Dedifferentiated amniotic fluid mesenchymal stem cell (primary cell): Measurements from ENCODE around the gene RAG1.
A peak's percentile ranks its signal among the peaks of the same experiment; 100 is the strongest.

Experiments
- DNase-seq: peaks from one replicate; pipeline ENCODE4 v3.0.0-alpha.2; 2016; ENCODE audit errors: extremely low spot score

RAG1 gene

DNA sequence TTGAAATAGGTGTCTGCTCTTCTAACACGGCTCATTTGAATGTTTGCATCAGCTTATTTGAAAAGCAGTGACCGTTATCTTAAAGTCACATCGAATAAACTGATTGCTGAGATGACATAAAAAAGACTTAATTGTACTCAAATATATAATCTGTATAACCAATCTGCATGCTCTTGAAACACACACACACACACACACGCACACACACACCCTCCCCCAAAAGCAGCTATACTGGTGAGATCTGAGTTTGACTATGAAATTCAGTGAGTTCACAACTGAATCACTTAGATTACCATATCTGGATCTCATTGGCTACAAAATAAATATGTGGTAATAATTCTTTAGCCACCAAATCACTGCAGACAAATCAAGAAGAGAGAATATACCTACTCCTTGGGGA lies 22.7 kb downstream of the RAG1 start:
- no peak for DNase-seq

GRCh38 chr11:36591433-36591832 lies 23.6 kb downstream of the RAG1 start:
- DNase-seq, result no peak

- peak; percentile 95 for DNase-seq
These were observed 26.6 kb downstream of the RAG1 start, which contains the start of gene IFTAP for GRCh38 chr11:36594316-36594989. Gene IFTAP, plus strand, starts transcription at chr11:36594502. Its CDS starts 15,602 bp downstream, at chr11:36610104.

GRCh38 chr11:36596880-36597279 lies 29.1 kb downstream of the RAG1 start:
- no peak for DNase-seq

- no peak for DNase-seq
These were observed 30.2 kb downstream of the RAG1 start, which contains the start of gene RAG2 for GRCh38 chr11:36598051-36598450. Gene RAG2, minus strand, starts transcription at chr11:36598236. Its CDS starts 4,068 bp downstream, at chr11:36594168.

- no peak for DNase-seq
These were observed 32.4 kb downstream of the RAG1 start for GRCh38 chr11:36600180-36600579.

- no peak for DNase-seq
These were observed 33.3 kb downstream of the RAG1 start for GRCh38 chr11:36601155-36601554.

DNA sequence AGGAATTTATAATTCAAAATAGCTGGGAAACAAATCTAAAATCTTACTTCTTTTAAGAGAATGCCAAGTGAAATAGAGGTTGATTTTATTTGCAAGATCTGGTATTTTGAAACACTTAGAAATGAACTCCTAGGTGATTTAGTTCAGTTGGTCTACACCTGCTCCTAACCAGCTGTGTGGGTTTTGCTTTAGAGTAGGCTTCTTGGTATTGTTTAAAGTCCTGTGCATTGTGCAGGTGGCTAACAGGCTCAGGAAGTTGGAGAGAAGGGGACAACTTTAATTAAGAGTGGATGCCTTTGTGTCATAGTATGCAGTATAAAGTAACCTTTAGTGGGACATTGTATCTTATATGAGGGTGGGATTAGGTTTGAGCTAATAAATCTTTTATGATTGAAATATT lies 34.3 kb downstream of the RAG1 start:
- no peak for DNase-seq

GRCh38 chr11:36605221-36606216 lies 37.7 kb downstream of the RAG1 start:
- no peak for DNase-seq

DNA sequence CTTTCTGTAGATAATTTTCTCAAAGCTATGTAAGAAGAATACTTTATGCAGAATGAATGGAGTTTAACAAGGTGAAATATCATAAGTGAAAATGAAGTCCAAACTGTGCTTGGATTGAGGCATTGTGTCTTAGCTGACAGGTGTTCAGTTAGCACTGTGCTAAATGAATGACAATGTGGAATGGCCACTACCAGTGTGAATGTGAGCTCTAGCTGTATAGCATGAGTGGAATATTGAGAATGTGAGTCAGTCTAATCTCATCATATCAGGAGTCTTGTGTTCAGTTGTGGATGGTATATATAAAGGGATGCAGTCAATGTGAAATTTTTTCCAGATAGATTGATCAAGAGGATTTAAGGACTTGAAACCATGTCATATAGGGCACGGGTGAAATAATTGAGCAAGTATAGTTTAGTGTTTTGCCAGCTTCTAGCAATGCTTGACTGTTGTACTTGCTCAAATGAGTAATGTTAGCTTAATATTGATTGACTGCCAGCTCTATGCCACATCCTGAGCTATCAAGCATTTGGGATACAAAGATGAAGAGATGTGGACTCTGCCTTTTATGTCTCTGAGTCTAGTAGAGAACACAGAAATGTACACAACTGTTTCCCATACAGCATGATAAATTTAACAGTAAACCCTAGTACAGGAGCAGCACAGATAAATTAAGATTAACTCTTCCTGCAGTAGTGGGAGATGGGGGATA lies 40.8 kb downstream of the RAG1 start:
- DNase-seq, result no peak

GRCh38 chr11:36609383-36609782 lies 41.6 kb downstream of the RAG1 start:
- DNase-seq, result no peak

DNA sequence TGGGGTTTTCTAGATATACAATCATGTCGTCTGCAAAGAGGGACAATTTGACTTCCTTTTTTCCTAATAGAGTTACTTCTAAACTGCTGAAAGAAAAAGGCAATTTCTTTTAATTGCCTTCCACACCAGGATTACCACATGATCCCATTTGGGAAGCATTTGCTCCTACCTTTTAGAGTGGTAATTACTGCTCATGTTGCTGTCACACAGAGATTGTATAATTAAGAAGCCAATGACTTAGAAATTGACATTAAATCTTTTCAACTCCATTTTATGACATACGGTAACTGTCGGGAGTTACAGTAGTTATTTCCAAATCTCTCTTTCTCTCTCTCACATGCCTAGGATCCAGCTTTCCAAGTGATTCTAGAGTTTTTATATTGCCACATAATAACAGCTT lies 48.0 kb downstream of the RAG1 start:
- no peak for DNase-seq

- DNase-seq, result no peak
These were observed 49.9 kb downstream of the RAG1 start for GRCh38 chr11:36617543-36618362.

- DNase-seq, result no peak
These were observed 50.7 kb downstream of the RAG1 start for GRCh38 chr11:36618363-36619047.

DNA sequence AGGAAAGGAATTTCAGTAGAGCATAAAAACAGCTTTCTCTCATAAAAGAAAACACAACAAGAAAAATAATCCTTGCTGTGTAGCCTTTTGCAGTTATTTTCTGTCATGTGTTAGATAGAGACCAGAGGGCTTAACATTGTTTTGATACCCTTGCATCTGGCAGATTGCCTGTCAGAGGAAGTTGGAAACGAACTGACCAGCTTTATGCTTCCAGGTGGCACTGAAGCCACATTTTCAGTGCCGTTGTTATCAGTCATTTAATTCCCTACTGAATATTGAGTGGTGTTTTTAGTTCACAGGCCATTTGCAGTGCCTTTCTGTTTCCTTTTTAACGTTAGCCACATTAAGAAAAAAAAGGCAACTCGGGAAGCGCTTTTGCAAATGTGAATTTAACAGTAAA lies 51.7 kb downstream of the RAG1 start:
- DNase-seq, result no peak

DNA sequence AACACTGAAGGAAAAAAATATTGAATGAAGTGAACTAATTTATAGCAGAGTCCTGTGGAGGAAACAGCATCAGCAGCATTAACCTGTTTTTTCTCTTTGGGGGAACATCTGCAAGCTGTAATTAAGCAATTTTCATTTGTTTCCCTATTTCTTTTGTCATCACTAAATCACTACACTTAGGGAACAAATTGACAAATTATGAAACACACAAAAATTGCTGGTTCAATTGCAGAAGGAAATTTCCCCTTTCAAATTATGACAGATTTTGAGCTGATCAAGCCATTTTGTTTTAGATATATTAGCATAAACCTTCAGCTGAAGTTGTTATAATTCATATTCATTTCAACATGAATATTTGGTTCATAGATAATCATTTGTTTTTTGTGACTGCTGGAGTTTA lies 52.4 kb downstream of the RAG1 start:
- DNase-seq, result no peak

DNA sequence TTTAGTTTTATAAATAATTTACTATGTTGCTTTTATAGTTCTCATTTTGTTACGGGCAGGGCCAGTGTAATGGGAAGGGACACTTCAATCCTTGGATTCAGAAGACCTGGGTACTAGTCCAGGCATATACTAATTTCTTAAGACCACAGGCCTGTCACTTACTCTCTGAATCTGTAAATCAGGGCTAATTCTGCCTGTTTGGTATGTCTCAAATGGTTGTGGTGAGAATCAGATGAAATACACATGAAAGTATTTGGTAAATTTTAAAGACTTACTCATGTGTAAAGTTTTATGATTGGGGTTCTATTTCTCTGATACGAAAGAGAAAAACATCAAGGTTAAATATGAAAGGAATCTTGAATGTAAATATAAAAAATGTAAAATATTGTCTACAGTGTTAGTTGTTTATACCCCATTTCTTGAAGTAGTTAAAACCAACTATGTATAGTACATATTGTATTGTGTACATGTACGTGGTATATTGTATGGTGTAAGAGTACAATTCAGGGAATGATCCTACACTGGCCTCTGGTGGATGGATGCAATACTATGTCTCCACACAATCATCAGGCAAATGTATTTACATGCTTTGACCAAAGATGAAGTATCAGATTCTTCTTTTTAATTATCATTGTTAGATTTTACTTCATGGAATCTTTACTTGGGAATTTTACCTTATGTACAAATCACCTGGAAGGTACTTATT lies 54.8 kb downstream of the RAG1 start:
- peak; percentile 38 for DNase-seq

- DNase-seq, result no peak
These were observed 55.7 kb downstream of the RAG1 start for GRCh38 chr11:36623494-36623893.

DNA sequence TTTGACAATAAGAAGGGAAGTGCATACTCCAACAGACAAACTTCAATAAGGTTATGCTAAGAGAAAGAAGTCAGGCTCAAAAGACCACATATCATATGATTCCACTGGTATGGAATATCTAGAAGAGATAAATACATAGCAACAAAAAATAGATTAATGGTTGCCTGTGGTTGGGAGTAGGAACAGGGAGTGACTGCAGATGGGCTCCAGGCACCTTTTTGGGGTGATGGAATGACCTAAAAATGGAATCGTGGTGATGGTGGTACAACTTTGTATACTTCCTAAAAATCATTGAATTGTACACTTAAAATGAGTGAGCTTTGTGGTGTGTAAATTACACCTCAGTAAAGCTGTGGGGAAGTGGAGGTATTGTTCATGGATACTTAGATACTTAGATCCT lies 59.2 kb downstream of the RAG1 start:
- DNase-seq, result no peak

- DNase-seq, result no peak
These were observed 59.7 kb downstream of the RAG1 start for GRCh38 chr11:36627471-36627870.
